ENCODE data around the gene IGSF8. TPM values are rescaled to one million over a fixed set of nuclear protein-coding genes. Genes with fewer than 3 reads are reported as not detected.

Gene IGSF8
- total RNA-seq, 1 experiment from 2014 or later, result 35.6 TPM

DNA sequence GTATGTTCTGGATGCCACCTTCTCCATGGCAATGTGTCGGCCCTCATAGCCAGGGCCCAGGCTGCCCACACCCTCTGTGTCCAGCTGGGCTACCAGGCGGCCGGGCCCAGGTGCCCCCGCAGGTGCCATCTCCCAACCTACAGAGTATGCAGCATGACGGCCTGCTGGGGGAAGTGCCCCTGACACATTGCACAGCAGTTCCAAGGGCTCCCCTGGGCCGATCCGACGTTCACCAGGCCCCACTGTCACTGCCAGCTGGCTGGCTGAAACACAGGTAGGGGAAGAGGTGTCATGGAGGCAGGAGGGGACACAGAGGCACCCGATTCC, 5.4 kb downstream of the IGSF8 start:
- H4K20me1 ChIP-seq (ENCODE audit: insufficient read depth), result no peaks in the 10 kb centered on the region
- no peak for DNase-seq (ENCODE audit: low read depth, low spot score)

More for the DNA sequence above, 5.4 kb downstream of the IGSF8 start:
- no peak for ATAC-seq
- no peak overlapping the region for H3K27ac ChIP-seq (ENCODE audit: low read depth, low read length)
- ChIA-PET POLR2A (no interaction called here), RAD21 (ENCODE audit: low non-redundant PET in 1 of 2, low total read pairs in 2 of 2, uncharacterized antibody in 2 of 2, unreplicated experiment in 2 of 2) (no interaction called here), CTCF (no interaction called here)
- no peaks in the 10 kb centered on the region for H3K9me2 ChIP-seq (ENCODE audit: insufficient read depth)
- no TSS peak for BruUV-seq (replicated peaks)
- no peak overlapping the region for H3K9ac ChIP-seq (ENCODE audit: low read length)
- H3K9me3 ChIP-seq (ENCODE audit: control insufficient read depth in 1 of 2, insufficient read depth in 1 of 2, low read depth in 1 of 2, low read length in 2 of 2), result no peaks in the 10 kb centered on the region
- TF ChIP-seq JUND (IDR thresholded peaks at IDR 0.05) (no peak), CEBPB (IDR thresholded peaks at IDR 0.05; ENCODE audit: low read depth) (no peak), TCF7L2 (IDR thresholded peaks at IDR 0.05; ENCODE audit: borderline replicate concordance, extremely low read depth, insufficient read depth, insufficient read length) (no peak), FOSL1 (IDR thresholded peaks at IDR 0.05; ENCODE audit: low read depth) (no peak), POLR2AphosphoS5 (IDR thresholded peaks at IDR 0.05; ENCODE audit: low read depth, low read length) (no peak), ZFX (IDR thresholded peaks at IDR 0.05) (no peak), EZH2 (IDR thresholded peaks at IDR 0.05) (no peak), EZH2phosphoT487 (IDR thresholded peaks at IDR 0.05; ENCODE audit: borderline replicate concordance) (no peak), ZNF274 (IDR thresholded peaks at IDR 0.05; ENCODE audit: low read depth, low read length) (no peak), CBX3 (IDR thresholded peaks at IDR 0.05; ENCODE audit: low read depth) (no peak), RAD21 (IDR thresholded peaks at IDR 0.05; ENCODE audit: low read depth) (no peak), YY1 (IDR thresholded peaks at IDR 0.05; ENCODE audit: extremely low read depth, insufficient replicate concordance, low read depth, low read length) (no peak)
- TF ChIP-seq, protein P1, sequence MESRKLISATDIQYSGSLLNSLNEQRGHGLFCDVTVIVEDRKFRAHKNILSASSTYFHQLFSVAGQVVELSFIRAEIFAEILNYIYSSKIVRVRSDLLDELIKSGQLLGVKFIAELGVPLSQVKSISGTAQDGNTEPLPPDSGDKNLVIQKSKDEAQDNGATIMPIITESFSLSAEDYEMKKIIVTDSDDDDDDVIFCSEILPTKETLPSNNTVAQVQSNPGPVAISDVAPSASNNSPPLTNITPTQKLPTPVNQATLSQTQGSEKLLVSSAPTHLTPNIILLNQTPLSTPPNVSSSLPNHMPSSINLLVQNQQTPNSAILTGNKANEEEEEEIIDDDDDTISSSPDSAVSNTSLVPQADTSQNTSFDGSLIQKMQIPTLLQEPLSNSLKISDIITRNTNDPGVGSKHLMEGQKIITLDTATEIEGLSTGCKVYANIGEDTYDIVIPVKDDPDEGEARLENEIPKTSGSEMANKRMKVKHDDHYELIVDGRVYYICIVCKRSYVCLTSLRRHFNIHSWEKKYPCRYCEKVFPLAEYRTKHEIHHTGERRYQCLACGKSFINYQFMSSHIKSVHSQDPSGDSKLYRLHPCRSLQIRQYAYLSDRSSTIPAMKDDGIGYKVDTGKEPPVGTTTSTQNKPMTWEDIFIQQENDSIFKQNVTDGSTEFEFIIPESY (IDR thresholded peaks at IDR 0.05; ENCODE audit: extremely low read depth, insufficient replicate concordance, low read length), result no peak
- TF ChIP-seq, protein P2, sequence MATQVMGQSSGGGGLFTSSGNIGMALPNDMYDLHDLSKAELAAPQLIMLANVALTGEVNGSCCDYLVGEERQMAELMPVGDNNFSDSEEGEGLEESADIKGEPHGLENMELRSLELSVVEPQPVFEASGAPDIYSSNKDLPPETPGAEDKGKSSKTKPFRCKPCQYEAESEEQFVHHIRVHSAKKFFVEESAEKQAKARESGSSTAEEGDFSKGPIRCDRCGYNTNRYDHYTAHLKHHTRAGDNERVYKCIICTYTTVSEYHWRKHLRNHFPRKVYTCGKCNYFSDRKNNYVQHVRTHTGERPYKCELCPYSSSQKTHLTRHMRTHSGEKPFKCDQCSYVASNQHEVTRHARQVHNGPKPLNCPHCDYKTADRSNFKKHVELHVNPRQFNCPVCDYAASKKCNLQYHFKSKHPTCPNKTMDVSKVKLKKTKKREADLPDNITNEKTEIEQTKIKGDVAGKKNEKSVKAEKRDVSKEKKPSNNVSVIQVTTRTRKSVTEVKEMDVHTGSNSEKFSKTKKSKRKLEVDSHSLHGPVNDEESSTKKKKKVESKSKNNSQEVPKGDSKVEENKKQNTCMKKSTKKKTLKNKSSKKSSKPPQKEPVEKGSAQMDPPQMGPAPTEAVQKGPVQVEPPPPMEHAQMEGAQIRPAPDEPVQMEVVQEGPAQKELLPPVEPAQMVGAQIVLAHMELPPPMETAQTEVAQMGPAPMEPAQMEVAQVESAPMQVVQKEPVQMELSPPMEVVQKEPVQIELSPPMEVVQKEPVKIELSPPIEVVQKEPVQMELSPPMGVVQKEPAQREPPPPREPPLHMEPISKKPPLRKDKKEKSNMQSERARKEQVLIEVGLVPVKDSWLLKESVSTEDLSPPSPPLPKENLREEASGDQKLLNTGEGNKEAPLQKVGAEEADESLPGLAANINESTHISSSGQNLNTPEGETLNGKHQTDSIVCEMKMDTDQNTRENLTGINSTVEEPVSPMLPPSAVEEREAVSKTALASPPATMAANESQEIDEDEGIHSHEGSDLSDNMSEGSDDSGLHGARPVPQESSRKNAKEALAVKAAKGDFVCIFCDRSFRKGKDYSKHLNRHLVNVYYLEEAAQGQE (IDR thresholded peaks at IDR 0.05; ENCODE audit: low read depth), result no peak
- TF ChIP-seq, protein P3, sequence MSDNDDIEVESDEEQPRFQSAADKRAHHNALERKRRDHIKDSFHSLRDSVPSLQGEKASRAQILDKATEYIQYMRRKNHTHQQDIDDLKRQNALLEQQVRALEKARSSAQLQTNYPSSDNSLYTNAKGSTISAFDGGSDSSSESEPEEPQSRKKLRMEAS (IDR thresholded peaks at IDR 0.05), result no peak
- TF ChIP-seq, protein P4, sequence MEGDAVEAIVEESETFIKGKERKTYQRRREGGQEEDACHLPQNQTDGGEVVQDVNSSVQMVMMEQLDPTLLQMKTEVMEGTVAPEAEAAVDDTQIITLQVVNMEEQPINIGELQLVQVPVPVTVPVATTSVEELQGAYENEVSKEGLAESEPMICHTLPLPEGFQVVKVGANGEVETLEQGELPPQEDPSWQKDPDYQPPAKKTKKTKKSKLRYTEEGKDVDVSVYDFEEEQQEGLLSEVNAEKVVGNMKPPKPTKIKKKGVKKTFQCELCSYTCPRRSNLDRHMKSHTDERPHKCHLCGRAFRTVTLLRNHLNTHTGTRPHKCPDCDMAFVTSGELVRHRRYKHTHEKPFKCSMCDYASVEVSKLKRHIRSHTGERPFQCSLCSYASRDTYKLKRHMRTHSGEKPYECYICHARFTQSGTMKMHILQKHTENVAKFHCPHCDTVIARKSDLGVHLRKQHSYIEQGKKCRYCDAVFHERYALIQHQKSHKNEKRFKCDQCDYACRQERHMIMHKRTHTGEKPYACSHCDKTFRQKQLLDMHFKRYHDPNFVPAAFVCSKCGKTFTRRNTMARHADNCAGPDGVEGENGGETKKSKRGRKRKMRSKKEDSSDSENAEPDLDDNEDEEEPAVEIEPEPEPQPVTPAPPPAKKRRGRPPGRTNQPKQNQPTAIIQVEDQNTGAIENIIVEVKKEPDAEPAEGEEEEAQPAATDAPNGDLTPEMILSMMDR (IDR thresholded peaks at IDR 0.05 in 2 of 3, conservative IDR thresholded peaks at IDR 0.05 in 1 of 3; ENCODE audit: borderline replicate concordance in 1 of 3, insufficient read depth in 1 of 3, low read depth in 2 of 3, low read length in 2 of 3), result no peak
- TF ChIP-seq, protein P5, sequence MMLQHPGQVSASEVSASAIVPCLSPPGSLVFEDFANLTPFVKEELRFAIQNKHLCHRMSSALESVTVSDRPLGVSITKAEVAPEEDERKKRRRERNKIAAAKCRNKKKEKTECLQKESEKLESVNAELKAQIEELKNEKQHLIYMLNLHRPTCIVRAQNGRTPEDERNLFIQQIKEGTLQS (IDR thresholded peaks at IDR 0.05), result no peak
- intact Hi-C loops (cut with micrococcal nuclease), result no loop called here
- H3K79me2 ChIP-seq (ENCODE audit: insufficient read depth, low read length), result peaks cover 4% of the 10 kb centered on the region; the same call in 1 of the 2 replicates
- peaks cover 5 to 12% of the 10 kb centered on the region in 2 experiments; a peak in 3 of 4 replicates for H3K4me1 ChIP-seq (ENCODE audit: control insufficient read depth in 1 of 2, insufficient read depth in 2 of 2, low read length in 2 of 2)
- H3K27me3 ChIP-seq (ENCODE audit: insufficient read depth, low read length), result no peaks in the 10 kb centered on the region
- H3K36me3 ChIP-seq (ENCODE audit: control insufficient read depth in 1 of 2, insufficient read depth in 2 of 2, low read length in 2 of 2), result no peaks in the 10 kb centered on the region; a peak in 2 of 4 replicates
- no peak overlapping the region for H2AFZ ChIP-seq (ENCODE audit: low read depth, low read length, poor library complexity, severe bottlenecking)
- H3K4me3 ChIP-seq (replicated peaks in 1 of 2; ENCODE audit: low read depth in 1 of 2, low read length in 2 of 2), result no peak overlapping the region
- no peak overlapping the region for H3K4me2 ChIP-seq (ENCODE audit: low read length)
